HepG2 (cell line): Measurements from ENCODE around the gene ALB. TPM values are rescaled to one million over a fixed set of nuclear protein-coding genes. Genes with fewer than 3 reads are reported as not detected.

ENCODE experiments used
- ARNT ChIP-seq: fragments of 450-650 bp; IDR thresholded peaks from 2 replicates; pipeline ENCODE4 v1.6.1; 2017
- CREB1 ChIP-seq, 2 experiments: fragments of 450-650 bp in 1 of 2; IDR thresholded peaks; 2 replicates each; pipeline ENCODE4 v1.6.1; 2016 to 2017; ENCODE audit warnings: control low read depth in 1 of 2, mild to moderate bottlenecking in 1 of 2, missing compliant biosample characterization in 1 of 2, missing genetic modification characterization in 1 of 2
- FOXA3 ChIP-seq: IDR thresholded peaks from 2 replicates; pipeline ENCODE4 v1.6.1; 2016; ENCODE audit warnings: missing genetic modification reagents, missing compliant biosample characterization
- HNRNPLL ChIP-seq: fragments of 200-400 bp; formaldehyde crosslinking; IDR thresholded peaks from 2 replicates; pipeline ENCODE4 v1.6.1; 2017; ENCODE audit warnings: mild to moderate bottlenecking, low read depth, low read length; ENCODE audit not compliant: poor library complexity, severe bottlenecking
- MED1 ChIP-seq: sonication (generic); formaldehyde crosslinking; IDR thresholded peaks from 2 replicates; pipeline ENCODE4 v1.4.0; 2020; ENCODE audit warnings: missing genetic modification reagents
- MIXL1 ChIP-seq: IDR thresholded peaks from 2 replicates; pipeline ENCODE4 v1.6.1; 2016
- MTF1 ChIP-seq: sonication (generic); formaldehyde crosslinking; IDR thresholded peaks from 2 replicates; pipeline ENCODE4 v1.5.0; 2020; ENCODE audit warnings: missing genetic modification reagents
- NAIF1 ChIP-seq: sonication (generic); formaldehyde crosslinking; IDR thresholded peaks from 2 replicates; pipeline ENCODE4 v1.5.0; 2020; ENCODE audit warnings: mild to moderate bottlenecking, missing genetic modification reagents, borderline replicate concordance
- NCOA1 ChIP-seq: sonication (generic); formaldehyde crosslinking; IDR thresholded peaks from 2 replicates; pipeline ENCODE4 v1.9.0; 2021; ENCODE audit warnings: missing genetic modification reagents
- NCOA5 ChIP-seq: sonication (generic); formaldehyde crosslinking; IDR thresholded peaks from 2 replicates; pipeline ENCODE4 v1.4.0; 2020; ENCODE audit warnings: missing genetic modification reagents
- NFE2L1 ChIP-seq: sonication (generic); formaldehyde crosslinking; IDR thresholded peaks from 2 replicates; pipeline ENCODE4 v1.4.0; 2020; ENCODE audit warnings: missing genetic modification reagents, mild to moderate bottlenecking, borderline replicate concordance
- NFRKB ChIP-seq: fragments of 450-650 bp; IDR thresholded peaks from 2 replicates; pipeline ENCODE4 v1.6.1; 2017
- TOE1 ChIP-seq: sonication (generic); formaldehyde crosslinking; IDR thresholded peaks from 2 replicates; pipeline ENCODE4 v1.4.0; 2020; ENCODE audit warnings: mild to moderate bottlenecking, missing genetic modification reagents
- TP53 ChIP-seq: sonication (generic); formaldehyde crosslinking; conservative IDR thresholded peaks from 2 replicates; pipeline ENCODE4 v1.4.0; 2020; ENCODE audit warnings: missing genetic modification reagents
- WIZ ChIP-seq: sonication (generic); formaldehyde crosslinking; IDR thresholded peaks from 2 replicates; pipeline ENCODE4 v1.5.1; 2020; ENCODE audit warnings: mild to moderate bottlenecking, missing genetic modification reagents
- ZBTB1 ChIP-seq: sonication (generic); formaldehyde crosslinking; IDR thresholded peaks from 2 replicates; pipeline ENCODE4 v1.4.0; 2020; ENCODE audit warnings: missing genetic modification reagents, borderline replicate concordance
- ZFP36L2 ChIP-seq: sonication (generic); formaldehyde crosslinking; IDR thresholded peaks from 2 replicates; pipeline ENCODE4 v1.4.0; 2020; ENCODE audit warnings: missing genetic modification reagents
- ZNF20 ChIP-seq: sonication (generic); formaldehyde crosslinking; IDR thresholded peaks from 2 replicates; pipeline ENCODE4 v1.4.0; 2020; ENCODE audit warnings: mild to moderate bottlenecking, moderate library complexity, missing genetic modification reagents
- ZNF253 ChIP-seq: sonication (generic); formaldehyde crosslinking; IDR thresholded peaks from 2 replicates; pipeline ENCODE4 v1.8.0; 2022; ENCODE audit warnings: mild to moderate bottlenecking, missing genetic modification reagents, borderline replicate concordance
- ZNF382 ChIP-seq: sonication (generic); formaldehyde crosslinking; IDR thresholded peaks from 2 replicates; pipeline ENCODE4 v1.5.0; 2020; ENCODE audit warnings: missing genetic modification reagents, mild to moderate bottlenecking, borderline replicate concordance
- ZNF501 ChIP-seq: sonication (generic); formaldehyde crosslinking; IDR thresholded peaks from 2 replicates; pipeline ENCODE4 v1.5.1; 2020; ENCODE audit warnings: mild to moderate bottlenecking, moderate library complexity, missing genetic modification reagents
- ZNF891 ChIP-seq: sonication (generic); formaldehyde crosslinking; IDR thresholded peaks from 2 replicates; pipeline ENCODE4 v1.5.0; 2020; ENCODE audit warnings: mild to moderate bottlenecking, missing genetic modification reagents
- polyA plus RNA-seq, 8 experiments: library from polyadenylated mRNA; depleted of rRNA in 3 of 8; stranded (reverse) in 7 of 8; unstranded in 1 of 8; fragments of >200 nt; fragmentation: Illumina TruSeq in 4 of 8; extraction: Trizol in 4 of 8; gene quantifications; 2 replicates each; pipeline versions ENCODE4 v1.2.1 to v1.2.3, GENCODE V29; 2011 to 2016; ENCODE audit warnings: low read depth in 4 of 8, missing spikeins in 1 of 8, mixed read lengths in 1 of 8; ENCODE audit not compliant: insufficient read depth in 1 of 8
- total RNA-seq, 5 experiments: library from RNA; depleted of rRNA; stranded (reverse); fragments of >200 nt; fragmentation: Illumina TruSeq; extraction: Trizol; gene quantifications; 2 replicates each; pipeline ENCODE4 v1.2.3, GENCODE V29; 2016; ENCODE audit warnings: low read depth in 1 of 5
- TF ChIP-seq, protein P1 (sequence below): sonication (generic); formaldehyde crosslinking; IDR thresholded peaks from 2 replicates; pipeline ENCODE4 v1.4.0; 2020; ENCODE audit warnings: missing genetic modification reagents, borderline replicate concordance
- TF ChIP-seq, protein P2 (sequence below): IDR thresholded peaks from 2 replicates; pipeline ENCODE4 v1.6.1; 2016; ENCODE audit warnings: missing compliant biosample characterization, missing genetic modification reagents, borderline replicate concordance
- TF ChIP-seq, protein P3 (sequence below): sonication (generic); formaldehyde crosslinking; IDR thresholded peaks from 2 replicates; pipeline ENCODE4 v1.5.0; 2020; ENCODE audit warnings: mild to moderate bottlenecking, missing genetic modification reagents
- TF ChIP-seq, protein P4 (sequence below): sonication (generic); formaldehyde crosslinking; conservative IDR thresholded peaks from 2 replicates; pipeline ENCODE4 v1.4.0; 2020; ENCODE audit warnings: missing genetic modification reagents
- TF ChIP-seq, protein P5 (sequence below): sonication (generic); formaldehyde crosslinking; IDR thresholded peaks from 2 replicates; pipeline ENCODE4 v1.5.1; 2020; ENCODE audit warnings: missing genetic modification reagents, mild to moderate bottlenecking, borderline replicate concordance

ALB gene
- total and polyA plus RNA-seq, 2 of the 13 experiments (the other 11 are each of a cell fraction or from before 2014, with no cell fraction given) = 22,259 to 22,625 TPM

DNA sequence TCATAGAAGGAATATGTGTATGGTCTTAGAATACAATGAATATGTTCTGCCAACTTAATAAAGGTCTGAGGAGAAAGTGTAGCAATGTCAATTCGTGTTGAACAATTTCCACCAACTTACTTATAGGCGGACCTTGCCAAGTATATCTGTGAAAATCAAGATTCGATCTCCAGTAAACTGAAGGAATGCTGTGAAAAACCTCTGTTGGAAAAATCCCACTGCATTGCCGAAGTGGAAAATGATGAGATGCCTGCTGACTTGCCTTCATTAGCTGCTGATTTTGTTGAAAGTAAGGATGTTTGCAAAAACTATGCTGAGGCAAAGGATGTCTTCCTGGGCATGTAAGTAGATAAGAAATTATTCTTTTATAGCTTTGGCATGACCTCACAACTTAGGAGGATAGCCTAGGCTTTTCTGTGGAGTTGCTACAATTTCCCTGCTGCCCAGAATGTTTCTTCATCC is 9.2 kb downstream of the ALB start (continued):
- no peak for TF ChIP-seq ZNF501
- TF ChIP-seq ZBTB1 (CRISPR knock-in tag) = no peak
- no peak for TF ChIP-seq ZFP36L2 (CRISPR knock-in tag)
- TF ChIP-seq, protein P1, sequence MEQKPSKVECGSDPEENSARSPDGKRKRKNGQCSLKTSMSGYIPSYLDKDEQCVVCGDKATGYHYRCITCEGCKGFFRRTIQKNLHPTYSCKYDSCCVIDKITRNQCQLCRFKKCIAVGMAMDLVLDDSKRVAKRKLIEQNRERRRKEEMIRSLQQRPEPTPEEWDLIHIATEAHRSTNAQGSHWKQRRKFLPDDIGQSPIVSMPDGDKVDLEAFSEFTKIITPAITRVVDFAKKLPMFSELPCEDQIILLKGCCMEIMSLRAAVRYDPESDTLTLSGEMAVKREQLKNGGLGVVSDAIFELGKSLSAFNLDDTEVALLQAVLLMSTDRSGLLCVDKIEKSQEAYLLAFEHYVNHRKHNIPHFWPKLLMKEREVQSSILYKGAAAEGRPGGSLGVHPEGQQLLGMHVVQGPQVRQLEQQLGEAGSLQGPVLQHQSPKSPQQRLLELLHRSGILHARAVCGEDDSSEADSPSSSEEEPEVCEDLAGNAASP (CRISPR knock-in tag) = no peak
- no peak for TF ChIP-seq WIZ (CRISPR knock-in tag)
- TF ChIP-seq CREB1 (IDR thresholded peaks at IDR 0.05) = no peak
- no peak; the same call in 1 of the 2 replicates for TF ChIP-seq CREB1 (CRISPR knock-in tag; IDR thresholded peaks at IDR 0.05)
- TF ChIP-seq MIXL1 (CRISPR knock-in tag) = no peak
- no peak for TF ChIP-seq NFE2L1 (CRISPR knock-in tag)
- TF ChIP-seq NAIF1 (CRISPR knock-in tag) = no peak
- TF ChIP-seq ZNF20 = no peak
- TF ChIP-seq FOXA3 (CRISPR knock-in tag) = no peak
- TF ChIP-seq TOE1 = peak; percentile 58; the same call in 1 of the 2 replicates
- TF ChIP-seq NFRKB = no peak
- TF ChIP-seq, protein P2, sequence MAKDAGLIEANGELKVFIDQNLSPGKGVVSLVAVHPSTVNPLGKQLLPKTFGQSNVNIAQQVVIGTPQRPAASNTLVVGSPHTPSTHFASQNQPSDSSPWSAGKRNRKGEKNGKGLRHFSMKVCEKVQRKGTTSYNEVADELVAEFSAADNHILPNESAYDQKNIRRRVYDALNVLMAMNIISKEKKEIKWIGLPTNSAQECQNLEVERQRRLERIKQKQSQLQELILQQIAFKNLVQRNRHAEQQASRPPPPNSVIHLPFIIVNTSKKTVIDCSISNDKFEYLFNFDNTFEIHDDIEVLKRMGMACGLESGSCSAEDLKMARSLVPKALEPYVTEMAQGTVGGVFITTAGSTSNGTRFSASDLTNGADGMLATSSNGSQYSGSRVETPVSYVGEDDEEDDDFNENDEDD = no peak
- TF ChIP-seq, protein P3, sequence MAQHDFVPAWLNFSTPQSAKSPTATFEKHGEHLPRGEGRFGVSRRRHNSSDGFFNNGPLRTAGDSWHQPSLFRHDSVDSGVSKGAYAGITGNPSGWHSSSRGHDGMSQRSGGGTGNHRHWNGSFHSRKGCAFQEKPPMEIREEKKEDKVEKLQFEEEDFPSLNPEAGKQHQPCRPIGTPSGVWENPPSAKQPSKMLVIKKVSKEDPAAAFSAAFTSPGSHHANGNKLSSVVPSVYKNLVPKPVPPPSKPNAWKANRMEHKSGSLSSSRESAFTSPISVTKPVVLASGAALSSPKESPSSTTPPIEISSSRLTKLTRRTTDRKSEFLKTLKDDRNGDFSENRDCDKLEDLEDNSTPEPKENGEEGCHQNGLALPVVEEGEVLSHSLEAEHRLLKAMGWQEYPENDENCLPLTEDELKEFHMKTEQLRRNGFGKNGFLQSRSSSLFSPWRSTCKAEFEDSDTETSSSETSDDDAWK (CRISPR knock-in tag) = no peak
- no peak for TF ChIP-seq TP53 (CRISPR knock-in tag)
- TF ChIP-seq ZNF891 = no peak
- no peak for TF ChIP-seq ZNF382 (CRISPR knock-in tag)
- TF ChIP-seq, protein P4, sequence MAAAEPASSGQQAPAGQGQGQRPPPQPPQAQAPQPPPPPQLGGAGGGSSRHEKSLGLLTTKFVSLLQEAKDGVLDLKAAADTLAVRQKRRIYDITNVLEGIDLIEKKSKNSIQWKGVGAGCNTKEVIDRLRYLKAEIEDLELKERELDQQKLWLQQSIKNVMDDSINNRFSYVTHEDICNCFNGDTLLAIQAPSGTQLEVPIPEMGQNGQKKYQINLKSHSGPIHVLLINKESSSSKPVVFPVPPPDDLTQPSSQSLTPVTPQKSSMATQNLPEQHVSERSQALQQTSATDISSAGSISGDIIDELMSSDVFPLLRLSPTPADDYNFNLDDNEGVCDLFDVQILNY (CRISPR knock-in tag) = no peak
- TF ChIP-seq MTF1 (CRISPR knock-in tag) = peak; percentile 33; the same call in 1 of the 2 replicates
- no peak for TF ChIP-seq HNRNPLL
- TF ChIP-seq NCOA1 = no peak
- no peak for TF ChIP-seq ZNF253 (CRISPR knock-in tag)
- no peak for TF ChIP-seq ARNT
- TF ChIP-seq NCOA5 (CRISPR knock-in tag) = no peak
- TF ChIP-seq, protein P5, sequence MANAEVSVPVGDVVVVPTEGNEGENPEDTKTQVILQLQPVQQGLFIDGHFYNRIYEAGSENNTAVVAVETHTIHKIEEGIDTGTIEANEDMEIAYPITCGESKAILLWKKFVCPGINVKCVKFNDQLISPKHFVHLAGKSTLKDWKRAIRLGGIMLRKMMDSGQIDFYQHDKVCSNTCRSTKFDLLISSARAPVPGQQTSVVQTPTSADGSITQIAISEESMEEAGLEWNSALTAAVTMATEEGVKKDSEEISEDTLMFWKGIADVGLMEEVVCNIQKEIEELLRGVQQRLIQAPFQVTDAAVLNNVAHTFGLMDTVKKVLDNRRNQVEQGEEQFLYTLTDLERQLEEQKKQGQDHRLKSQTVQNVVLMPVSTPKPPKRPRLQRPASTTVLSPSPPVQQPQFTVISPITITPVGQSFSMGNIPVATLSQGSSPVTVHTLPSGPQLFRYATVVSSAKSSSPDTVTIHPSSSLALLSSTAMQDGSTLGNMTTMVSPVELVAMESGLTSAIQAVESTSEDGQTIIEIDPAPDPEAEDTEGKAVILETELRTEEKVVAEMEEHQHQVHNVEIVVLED = no peak
- TF ChIP-seq MED1 (CRISPR knock-in tag) = peak; percentile 52; the same call in 1 of the 2 replicates
